ENCODE measurements around the gene NUP107.

Gene NUP107

GRCh38 chr12:68790952-68791234 lies 104.1 kb downstream of the NUP107 start:
- Histone ChIP-seq H3K36me3 (ENCODE audit: insufficient read depth, low read length) (no peaks in the 10 kb centered on the region), H3K9ac (ENCODE audit: low read length) (no peak overlapping the region), H3K4me1 (ENCODE audit: insufficient read depth, low read length) (no peaks in the 10 kb centered on the region), H3K27ac (ENCODE audit: low read depth, low read length) (no peak overlapping the region), H3K4me3 (ENCODE audit: low read depth in 1 of 2, low read length in 2 of 2) (no peak overlapping the region), H3K9me3 (ENCODE audit: low read length) (no peaks in the 10 kb centered on the region), H3K27me3 (ENCODE audit: control insufficient read depth in 1 of 2, insufficient read depth in 2 of 2, low read length in 2 of 2) (no peaks in the 10 kb centered on the region)

DNA sequence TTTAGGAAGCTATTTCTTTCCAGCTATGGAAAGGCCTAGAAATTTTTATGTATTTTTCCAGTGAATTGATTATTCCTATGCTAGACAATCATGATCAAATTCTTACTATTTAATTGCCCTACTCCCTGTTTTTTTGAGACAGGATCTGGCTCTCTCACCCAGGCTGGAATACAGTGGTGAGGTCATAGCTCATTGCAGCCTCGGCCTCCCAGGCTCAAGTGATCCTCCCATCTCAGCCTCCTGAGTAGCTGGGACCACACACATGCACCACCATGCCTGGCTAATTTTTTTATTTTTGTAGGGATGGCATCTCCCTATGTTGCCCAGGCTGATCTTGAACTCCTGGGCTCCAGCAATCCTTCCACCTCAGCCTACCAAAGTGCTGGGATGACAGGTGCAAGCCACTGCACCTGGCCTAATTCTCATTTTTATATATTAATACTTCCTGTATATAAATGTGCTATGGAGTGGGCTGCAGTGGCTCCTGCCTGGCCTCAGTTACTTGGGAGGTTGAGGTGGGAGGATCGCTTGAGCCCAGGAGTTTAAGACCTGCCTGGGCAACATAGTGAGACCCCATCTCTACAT lies 105.2 kb downstream of the NUP107 start:
- no peak overlapping the region for H3K27ac ChIP-seq (ENCODE audit: low read depth, low read length)
- no peak overlapping the region for H3K9ac ChIP-seq (ENCODE audit: low read length)
- H3K4me1 ChIP-seq (ENCODE audit: insufficient read depth, low read length): no peaks in the 10 kb centered on the region
- H3K36me3 ChIP-seq (ENCODE audit: insufficient read depth, low read length): no peaks in the 10 kb centered on the region
- no peaks in the 10 kb centered on the region for H3K27me3 ChIP-seq (ENCODE audit: control insufficient read depth in 1 of 2, insufficient read depth in 2 of 2, low read length in 2 of 2)
- H3K9me3 ChIP-seq (ENCODE audit: low read length): no peaks in the 10 kb centered on the region
- H3K4me3 ChIP-seq (ENCODE audit: low read depth in 1 of 2, low read length in 2 of 2): no peak overlapping the region

DNA sequence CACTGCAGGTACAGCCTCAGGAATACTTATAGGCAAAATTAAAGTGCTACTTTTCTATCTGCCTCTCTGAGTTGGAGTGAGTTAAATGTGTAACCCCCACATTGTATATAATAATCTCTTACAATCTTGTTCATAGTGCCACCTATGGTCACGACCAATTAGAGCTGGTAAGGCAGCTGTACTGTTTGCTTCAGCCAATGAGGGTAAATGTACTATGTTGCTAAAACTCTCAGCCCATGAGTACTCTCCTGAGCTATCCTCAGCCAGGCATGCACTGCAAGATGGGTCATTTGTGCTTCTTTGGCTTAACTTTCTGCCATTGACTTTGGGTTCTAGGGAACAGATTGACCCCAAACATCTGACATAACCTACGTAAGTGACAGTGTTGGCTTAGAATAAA lies 106.2 kb downstream of the NUP107 start:
- H3K9me3 ChIP-seq (ENCODE audit: low read length): no peaks in the 10 kb centered on the region
- no peak overlapping the region for H3K4me3 ChIP-seq (ENCODE audit: low read depth in 1 of 2, low read length in 2 of 2)
- no peaks in the 10 kb centered on the region for H3K4me1 ChIP-seq (ENCODE audit: insufficient read depth, low read length)
- H3K9ac ChIP-seq (ENCODE audit: low read length): no peak overlapping the region
- no peaks in the 10 kb centered on the region for H3K36me3 ChIP-seq (ENCODE audit: insufficient read depth, low read length)
- H3K27me3 ChIP-seq (ENCODE audit: control insufficient read depth in 1 of 2, insufficient read depth in 2 of 2, low read length in 2 of 2): no peaks in the 10 kb centered on the region
- no peak overlapping the region for H3K27ac ChIP-seq (ENCODE audit: low read depth, low read length)

GRCh38 chr12:68793436-68793835 lies 106.7 kb downstream of the NUP107 start:
- Histone ChIP-seq H3K9ac (ENCODE audit: low read length) (no peak overlapping the region), H3K9me3 (ENCODE audit: low read length) (no peaks in the 10 kb centered on the region), H3K27me3 (ENCODE audit: control insufficient read depth in 1 of 2, insufficient read depth in 2 of 2, low read length in 2 of 2) (no peaks in the 10 kb centered on the region), H3K4me1 (ENCODE audit: insufficient read depth, low read length) (no peaks in the 10 kb centered on the region), H3K36me3 (ENCODE audit: insufficient read depth, low read length) (no peaks in the 10 kb centered on the region), H3K27ac (ENCODE audit: low read depth, low read length) (no peak overlapping the region), H3K4me3 (ENCODE audit: low read depth in 1 of 2, low read length in 2 of 2) (no peak overlapping the region)

GRCh38 chr12:68793975-68794652 lies 107.3 kb downstream of the NUP107 start:
- H3K4me3 ChIP-seq (ENCODE audit: low read depth in 1 of 2, low read length in 2 of 2): no peak overlapping the region
- H3K9ac ChIP-seq (ENCODE audit: low read length): no peak overlapping the region
- no peaks in the 10 kb centered on the region for H3K27me3 ChIP-seq (ENCODE audit: control insufficient read depth in 1 of 2, insufficient read depth in 2 of 2, low read length in 2 of 2)
- H3K27ac ChIP-seq (ENCODE audit: low read depth, low read length): no peak overlapping the region
- H3K36me3 ChIP-seq (ENCODE audit: insufficient read depth, low read length): no peaks in the 10 kb centered on the region
- H3K9me3 ChIP-seq (ENCODE audit: low read length): no peaks in the 10 kb centered on the region
- H3K4me1 ChIP-seq (ENCODE audit: insufficient read depth, low read length): no peaks in the 10 kb centered on the region

- Histone ChIP-seq H3K9ac (ENCODE audit: low read length) (no peak overlapping the region), H3K9me3 (ENCODE audit: low read length) (no peaks in the 10 kb centered on the region), H3K27me3 (ENCODE audit: control insufficient read depth in 1 of 2, insufficient read depth in 2 of 2, low read length in 2 of 2) (no peaks in the 10 kb centered on the region), H3K36me3 (ENCODE audit: insufficient read depth, low read length) (no peaks in the 10 kb centered on the region), H3K4me1 (ENCODE audit: insufficient read depth, low read length) (no peaks in the 10 kb centered on the region), H3K27ac (ENCODE audit: low read depth, low read length) (no peak overlapping the region), H3K4me3 (ENCODE audit: low read depth in 1 of 2, low read length in 2 of 2) (no peak overlapping the region)
These were observed 108.0 kb downstream of the NUP107 start for GRCh38 chr12:68794653-68795251.

Measured in muscle layer of colon (tissue), 2 donors.